Limb (tissue), 2 donors: ENCODE measurements around the gene AURKB.
A peak's percentile ranks its signal among the peaks of the same experiment; 100 is the strongest.
"Not testable (repeated sequence)": the region's sequence is repeated elsewhere in the genome, so short reads cannot be mapped to it uniquely, and the experiment has no call there.

Source experiments
- DNase-seq, 2 donors: peaks; one replicate each; pipeline ENCODE4 v3.0.0-alpha.2; 2016; ENCODE audit errors: extremely low spot score in 2 of 2

The AURKB gene

DNA sequence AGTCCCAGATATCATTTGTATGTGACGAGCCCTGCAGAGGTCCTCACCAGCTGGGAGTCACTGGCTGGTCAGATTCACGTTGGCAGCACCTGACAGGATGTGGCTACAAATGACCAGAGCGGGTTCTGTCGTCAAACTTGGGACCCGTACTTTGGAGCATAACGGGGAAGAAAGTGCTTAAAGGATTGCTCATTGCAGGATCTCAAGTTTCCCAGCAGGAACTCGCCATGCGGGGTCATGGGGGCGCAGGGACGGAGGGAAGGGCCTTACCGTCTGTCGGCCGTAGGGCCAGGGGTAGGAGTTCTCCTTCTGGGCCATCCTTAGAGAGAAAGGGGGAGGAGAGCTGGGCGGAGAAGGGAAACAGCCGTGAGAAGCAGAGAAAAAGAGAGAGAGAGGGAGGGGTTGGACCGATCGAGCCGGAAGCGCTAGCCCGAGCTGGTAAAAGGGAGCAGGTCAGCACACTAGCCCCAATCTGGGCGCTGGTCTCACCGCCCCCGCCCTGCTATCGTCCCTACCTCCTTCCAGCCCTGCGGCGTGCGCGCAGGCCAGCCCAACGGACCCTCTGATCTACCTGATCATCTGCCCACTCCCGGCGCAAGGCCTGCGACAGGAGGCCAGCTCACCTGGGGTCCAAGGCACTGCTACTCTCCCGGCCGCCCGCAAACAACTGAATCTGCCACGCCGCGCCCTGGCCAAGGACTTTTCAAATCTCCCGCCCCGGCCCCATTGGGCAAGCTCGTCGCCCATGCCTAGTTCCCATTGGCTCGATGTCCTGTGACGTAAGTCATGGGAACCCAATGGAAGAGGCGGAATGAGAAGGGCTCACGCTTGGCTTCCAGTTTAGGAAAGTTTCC lies at the start of gene AURKB:
AURKB (minus strand) TSS at position 669 of the 854 bp plus-strand sequence; CDS start at position 318, 351 bp downstream.
- peak; percentile 94 for DNase-seq

DNA sequence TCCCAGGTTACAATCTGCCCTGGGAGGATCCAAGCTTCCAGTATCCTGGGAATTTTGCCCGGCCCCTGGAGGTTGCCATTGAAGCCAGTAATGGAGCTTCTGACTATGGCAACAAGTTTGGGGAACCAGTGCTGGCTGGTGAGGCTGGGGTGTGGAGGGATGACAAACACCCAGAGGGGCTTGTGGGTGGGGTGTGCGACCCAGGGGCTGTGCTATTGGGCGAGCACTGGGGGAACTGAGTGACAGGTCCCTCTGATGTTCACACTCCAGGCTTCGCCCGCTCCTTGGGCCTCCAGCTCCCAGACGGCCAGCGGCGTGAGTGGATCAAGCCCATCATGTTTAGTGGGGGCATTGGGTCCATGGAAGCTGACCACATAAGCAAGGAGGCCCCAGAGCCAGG lies 47.4 kb upstream of the AURKB start:
- DNase-seq: no peak

- no peak for DNase-seq
These were observed 46.3 kb upstream of the AURKB start for GRCh38 chr17:8256691-8257090.

DNA sequence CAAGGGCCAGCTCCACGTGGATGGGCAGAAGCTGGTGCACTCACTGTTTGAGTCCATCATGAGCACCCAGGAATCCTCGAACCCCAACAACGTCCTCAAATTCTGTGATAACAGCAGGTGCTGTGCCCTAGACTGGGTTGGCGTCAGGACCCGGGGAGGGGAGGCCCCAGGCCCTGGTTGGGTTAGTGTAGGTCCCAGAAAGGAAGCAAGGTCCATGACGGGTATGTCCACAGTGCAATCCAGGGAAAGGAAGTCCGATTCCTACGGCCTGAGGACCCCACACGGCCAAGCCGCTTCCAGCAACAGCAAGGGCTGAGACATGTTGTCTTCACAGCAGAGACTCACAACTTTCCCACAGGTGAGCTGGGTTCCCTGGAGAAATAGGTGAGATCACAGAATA lies 45.9 kb upstream of the AURKB start:
- DNase-seq: no peak

DNA sequence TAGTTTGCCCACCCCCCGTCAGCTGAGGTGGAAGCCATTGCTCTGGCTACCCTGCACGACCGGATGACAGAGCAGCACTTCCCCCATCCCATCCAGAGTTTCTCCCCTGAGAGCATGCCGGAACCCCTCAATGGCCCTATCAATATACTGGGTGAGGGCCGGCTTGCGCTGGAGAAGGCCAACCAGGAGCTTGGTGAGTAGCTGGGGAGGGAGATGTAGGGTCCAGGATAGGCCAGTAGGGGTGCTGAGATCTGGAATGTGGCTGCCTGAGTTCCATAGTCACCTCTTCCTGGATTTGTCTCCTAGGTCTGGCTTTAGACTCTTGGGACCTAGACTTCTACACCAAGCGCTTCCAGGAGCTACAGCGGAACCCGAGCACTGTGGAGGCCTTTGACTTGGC lies 45.1 kb upstream of the AURKB start:
- no peak for DNase-seq

GRCh38 chr17:8254881-8255280 lies 44.5 kb upstream of the AURKB start:
- no peak for DNase-seq

GRCh38 chr17:8253801-8254200 lies 43.4 kb upstream of the AURKB start:
- DNase-seq: no peak

- DNase-seq: not testable (repeated sequence)
These were observed 41.0 kb upstream of the AURKB start for GRCh38 chr17:8251411-8251810.

- no peak for DNase-seq
These were observed 39.5 kb upstream of the AURKB start for GRCh38 chr17:8249621-8250500.

DNA sequence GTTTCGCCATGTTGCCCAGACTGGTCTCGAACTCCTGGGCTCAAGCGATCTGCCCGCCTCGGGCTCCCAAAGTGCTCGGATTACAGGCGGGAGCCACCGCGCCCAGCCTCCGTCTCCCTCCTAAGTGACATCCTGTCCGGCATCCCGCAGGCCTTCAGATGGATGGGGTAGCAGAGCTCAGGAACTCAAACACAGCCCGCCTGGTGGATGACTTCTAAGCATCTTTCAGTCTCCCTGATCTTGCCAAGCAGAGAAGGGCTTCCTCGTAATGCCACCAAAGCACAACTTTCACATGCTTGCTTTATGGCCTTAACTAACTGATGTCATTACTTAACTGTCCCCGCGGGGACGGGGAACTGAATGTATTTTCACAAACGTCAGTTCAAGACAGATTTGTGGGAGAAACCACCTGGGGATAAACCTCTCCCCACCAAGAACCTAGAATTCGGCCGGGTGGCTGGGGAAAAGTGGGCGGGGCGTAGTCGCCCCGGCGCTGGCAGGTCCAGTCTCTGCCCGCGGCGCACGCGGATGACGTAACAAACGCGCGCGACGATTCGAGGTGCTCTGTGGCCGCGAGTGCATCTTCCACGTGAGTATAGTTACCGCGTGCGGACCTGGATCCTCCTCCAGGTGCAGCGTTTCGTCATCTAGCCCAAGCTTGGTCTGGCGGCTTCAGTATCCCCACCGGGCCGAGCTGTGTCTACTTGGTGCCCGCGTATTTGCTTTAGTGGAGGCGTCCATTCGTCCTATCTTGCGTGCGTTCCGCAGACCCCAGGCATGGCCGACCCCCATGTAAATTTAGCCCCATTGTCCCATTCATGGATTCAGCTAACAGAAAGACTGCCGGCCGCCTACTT lies 38.6 kb upstream of the AURKB start, which contains the start of gene PFAS:
PFAS (plus strand) TSS at position 539 of the 857 bp plus-strand sequence. CDS start 4,649 bp downstream, outside the sequence.
- peak; percentile 93 to 98 for DNase-seq

DNA sequence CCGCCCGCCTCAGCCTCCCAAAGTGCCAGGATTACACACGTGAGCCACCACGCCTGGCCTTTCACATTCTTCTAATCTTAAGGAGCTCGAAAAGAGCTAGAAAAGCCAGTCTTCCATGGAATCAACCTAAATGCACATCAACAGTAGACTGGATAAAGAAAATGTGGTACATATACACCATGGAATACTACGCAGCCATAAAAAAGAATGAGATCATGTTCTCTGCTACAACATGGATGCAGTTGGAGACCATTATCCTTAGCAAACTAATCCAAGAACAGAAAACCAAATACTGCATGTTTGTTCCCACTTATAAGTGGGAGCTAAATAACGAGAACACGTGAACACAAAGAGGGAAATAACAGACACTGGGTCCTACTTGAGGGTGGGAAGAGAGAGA lies 34.4 kb upstream of the AURKB start:
- no peak for DNase-seq

GRCh38 chr17:8243827-8244226 lies 33.5 kb upstream of the AURKB start:
- no peak for DNase-seq

- no peak for DNase-seq
These were observed 27.5 kb upstream of the AURKB start for GRCh38 chr17:8237886-8238285.

DNA sequence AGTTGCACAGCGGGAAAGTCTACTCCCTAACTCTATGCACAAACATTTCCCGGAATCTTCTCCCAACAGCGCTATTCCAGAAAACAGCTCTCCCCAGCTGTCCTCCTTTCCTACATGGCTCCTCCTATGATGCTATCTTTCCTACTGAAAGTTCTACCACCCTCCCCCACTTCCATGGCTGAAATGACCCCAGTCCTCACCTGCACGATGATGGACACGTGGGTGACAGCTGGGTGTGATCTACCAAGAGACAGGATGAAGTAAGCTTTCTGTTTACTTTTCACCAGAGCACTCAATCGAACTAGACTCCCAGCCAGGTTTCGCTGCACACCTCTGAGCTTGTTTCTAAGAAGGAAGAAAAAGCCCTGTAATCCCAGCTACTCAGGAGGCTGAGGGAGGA lies 26.8 kb upstream of the AURKB start:
- DNase-seq: no peak

DNA sequence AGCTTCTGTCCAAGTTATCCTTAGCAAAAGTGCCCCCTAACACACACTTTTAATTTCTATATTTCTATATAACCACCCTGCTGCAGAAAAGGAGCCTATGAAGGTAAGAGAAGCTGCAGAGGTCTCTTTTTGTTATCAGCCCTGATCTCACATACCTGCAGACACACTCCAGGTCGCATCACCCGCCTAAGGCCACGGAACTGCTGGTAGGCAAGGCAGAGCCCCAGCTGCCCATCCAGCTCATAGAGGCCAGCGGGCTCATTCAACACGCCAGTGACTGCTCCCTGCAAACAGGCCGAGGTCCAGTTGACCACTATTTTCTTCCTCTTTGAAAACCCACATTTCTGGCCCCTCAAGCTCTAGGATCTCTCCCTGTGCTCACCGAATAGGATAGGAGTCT lies 25.3 kb upstream of the AURKB start:
- DNase-seq: no peak

GRCh38 chr17:8234361-8235270 lies 24.2 kb upstream of the AURKB start:
- no peak for DNase-seq

DNA sequence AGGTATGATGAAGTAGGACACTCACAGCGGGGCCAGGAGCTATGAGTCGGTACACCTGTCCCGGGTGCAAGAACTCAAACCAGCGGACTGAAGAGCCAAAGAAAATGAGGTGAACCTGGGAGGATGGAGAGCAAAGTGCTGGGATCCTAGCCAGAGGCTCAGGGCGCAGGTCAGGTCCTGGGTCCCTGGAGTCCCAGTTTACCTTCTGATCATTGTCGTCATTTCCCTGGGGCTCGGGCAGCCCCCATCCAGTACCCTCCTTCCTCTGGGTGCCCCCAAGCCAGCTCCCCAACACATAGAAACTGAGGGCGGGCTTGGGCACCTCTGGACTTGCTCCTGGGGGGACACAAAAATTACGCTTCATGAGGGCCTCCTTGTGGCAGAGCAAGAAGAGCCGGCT lies 21.3 kb upstream of the AURKB start:
- no peak for DNase-seq

DNA sequence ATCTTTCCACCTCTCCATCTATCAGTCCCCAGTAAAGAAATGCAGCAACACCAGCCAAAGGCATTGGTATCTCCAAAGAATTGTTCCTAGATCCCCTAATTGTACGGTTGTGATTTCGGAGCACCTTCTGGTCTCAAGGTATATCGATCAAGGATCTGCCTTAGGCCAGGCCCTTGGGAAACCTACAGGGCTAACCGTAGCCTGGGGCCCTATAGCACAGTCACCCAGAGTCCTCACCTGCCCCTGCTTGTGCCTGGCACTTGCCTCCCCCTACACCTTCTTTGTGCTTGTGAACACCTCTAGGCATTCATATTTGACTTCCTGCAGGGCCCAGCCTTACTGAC lies 16.8 kb upstream of the AURKB start:
- no peak for DNase-seq

GRCh38 chr17:8226536-8227237 lies 16.3 kb upstream of the AURKB start:
- DNase-seq: peak; percentile 90 to 91
